HG02678 (cell line): ENCODE results near the gene WDR82.

ENCODE experiments used
- ATAC-seq: cut with Tn5 transposase; IDR thresholded peaks from one replicate; pipeline ENCODE4 v1.9.1; 2021; ENCODE audit warnings: mild to moderate bottlenecking, moderate library complexity; ENCODE audit not compliant: unreplicated experiment

The WDR82 gene

GRCh38 chr3:52259448-52259847, 19.0 kb downstream of the WDR82 start:
- ATAC-seq = no peak

GRCh38 chr3:52259035-52259434, 19.4 kb downstream of the WDR82 start:
- no peak for ATAC-seq

GRCh38 chr3:52257911-52258310, 20.5 kb downstream of the WDR82 start:
- no peak for ATAC-seq

- ATAC-seq = no peak
Observed at GRCh38 chr3:52256622-52257021, 21.8 kb downstream of the WDR82 start.

GRCh38 chr3:52256159-52256558, 22.3 kb downstream of the WDR82 start:
- ATAC-seq = no peak

- no peak for ATAC-seq
Observed at GRCh38 chr3:52254608-52255007, 23.8 kb downstream of the WDR82 start.

GRCh38 chr3:52253314-52254304, 24.8 kb downstream of the WDR82 start:
- peak; percentile 92 for ATAC-seq

GRCh38 chr3:52250122-52250521, 28.3 kb downstream of the WDR82 start:
- ATAC-seq = no peak

- no peak for ATAC-seq
Observed at GRCh38 chr3:52249683-52250082, 28.8 kb downstream of the WDR82 start.

GRCh38 chr3:52248816-52249547, 29.5 kb downstream of the WDR82 start:
- no peak for ATAC-seq

- no peak for ATAC-seq
Observed at GRCh38 chr3:52248165-52248541, 30.3 kb downstream of the WDR82 start.

GRCh38 chr3:52247409-52248164, 30.9 kb downstream of the WDR82 start:
- no peak for ATAC-seq

- no peak for ATAC-seq
Observed at GRCh38 chr3:52246728-52247408, 31.6 kb downstream of the WDR82 start.

GRCh38 chr3:52246264-52246620, 32.2 kb downstream of the WDR82 start:
- no peak for ATAC-seq

GRCh38 chr3:52245322-52246263, 32.9 kb downstream of the WDR82 start, which contains the start of gene PPM1M:
Gene PPM1M (plus strand): TSS chr3:52245759. CDS start chr3:52245825, 66 bp downstream.
- no peak for ATAC-seq

GRCh38 chr3:52243791-52244628, 34.4 kb downstream of the WDR82 start:
- ATAC-seq = peak; percentile 37

GRCh38 chr3:52242039-52242438, 36.4 kb downstream of the WDR82 start:
- ATAC-seq = no peak

GRCh38 chr3:52240886-52241370, 37.5 kb downstream of the WDR82 start:
- no peak for ATAC-seq
